IMR-90 (cell line): Measurements from ENCODE around the gene FAM234A. TPM values are rescaled to one million over a fixed set of nuclear protein-coding genes. Genes with fewer than 3 reads are reported as not detected.

Experiments
- ATAC-seq: fragments of 200-7000 bp; cut with Tn5 transposase; 2 replicates; pipeline ENCODE4 v1.9.1; 2020; ENCODE audit warnings: low read depth, mild to moderate bottlenecking, moderate library complexity
- BruUV-seq: library from RNA; stranded (reverse); fragments of 400-500 nt; replicated peaks from 2 replicates; lab custom pipeline; 2021; lab: Mats Ljungman, UMichigan
- CTCF ChIA-PET: fragments of 300-600 bp; formaldehyde crosslinking; extraction: SDS; loops from one replicate; lab custom pipeline; 2021; ENCODE audit warnings: antibody characterized with exemption; lab: Yijun Ruan, JAX
- POLR2A ChIA-PET: fragments of 300-600 bp; sonication (Branson Sonifier 250); formaldehyde crosslinking; loops from one replicate; lab custom pipeline; 2022; ENCODE audit warnings: antibody characterized with exemption; ENCODE audit not compliant: unreplicated experiment; lab: Charles Lee
- DNase-seq: peaks from one replicate; pipeline ENCODE4 v3.0.0; 2013
- H2AFZ ChIP-seq: replicated peaks from 2 replicates; pipeline ENCODE3; 2013; ENCODE audit warnings: low read length, mild to moderate bottlenecking; ENCODE audit not compliant: poor library complexity
- H2AK5ac ChIP-seq: 2 replicates; pipeline ENCODE4 v1.6.1; 2013; ENCODE audit warnings: low read depth, low read length, inconsistent platforms
- H2AK9ac ChIP-seq: replicated peaks from 2 replicates; pipeline ENCODE3; 2013; ENCODE audit warnings: mild to moderate bottlenecking, low read depth, low read length, moderate library complexity; ENCODE audit not compliant: poor library complexity
- H2BK120ac ChIP-seq: 2 replicates; pipeline ENCODE4 v1.6.1; 2013; ENCODE audit warnings: low read depth, low read length, inconsistent platforms
- H2BK15ac ChIP-seq: 3 replicates; pipeline ENCODE4 v1.6.1; 2013; ENCODE audit warnings: low read depth, low read length, inconsistent platforms
- H2BK20ac ChIP-seq: 2 replicates; pipeline ENCODE4 v1.6.1; 2013; ENCODE audit warnings: low read depth, mild to moderate bottlenecking, inconsistent platforms, low read length, moderate library complexity
- H2BK5ac ChIP-seq: 2 replicates; pipeline ENCODE4 v1.6.1; 2013; ENCODE audit warnings: mild to moderate bottlenecking, low read depth, low read length, inconsistent platforms; ENCODE audit not compliant: poor library complexity, severe bottlenecking
- H3K14ac ChIP-seq: replicated peaks from 2 replicates; pipeline ENCODE4 v1.6.1; 2013; ENCODE audit warnings: low read depth, low read length, inconsistent platforms
- H3K18ac ChIP-seq: 2 replicates; pipeline ENCODE4 v1.6.1; 2013; ENCODE audit warnings: low read depth, low read length, control low read depth
- H3K23ac ChIP-seq: 2 replicates; pipeline ENCODE4 v1.6.1; 2013; ENCODE audit warnings: low read depth, low read length, inconsistent platforms
- H3K27ac ChIP-seq: 2 replicates; pipeline ENCODE4 v1.5.1; 2013; ENCODE audit warnings: mild to moderate bottlenecking, control low read depth, low read length; ENCODE audit not compliant: insufficient read depth
- H3K27me3 ChIP-seq: 2 replicates; pipeline ENCODE4 v1.6.1; 2013; ENCODE audit warnings: low read length; ENCODE audit not compliant: control insufficient read depth, insufficient read depth
- H3K36me3 ChIP-seq: 2 replicates; pipeline ENCODE4 v1.6.1; 2013; ENCODE audit warnings: low read length, mixed read lengths; ENCODE audit not compliant: control insufficient read depth, insufficient read depth
- H3K4ac ChIP-seq: 2 replicates; pipeline ENCODE4 v1.6.1; 2013; ENCODE audit warnings: low read depth, low read length, inconsistent platforms
- H3K4me1 ChIP-seq: 2 replicates; pipeline ENCODE4 v1.6.1; 2013; ENCODE audit warnings: low read length, mixed read lengths; ENCODE audit not compliant: control insufficient read depth, insufficient read depth
- H3K4me2 ChIP-seq: 2 replicates; pipeline ENCODE4 v1.6.1; 2013; ENCODE audit warnings: low read depth, mild to moderate bottlenecking, control low read depth, low read length, moderate library complexity
- H3K4me3 ChIP-seq: 2 replicates; pipeline ENCODE4 v1.5.1; 2013; ENCODE audit warnings: low read depth, mild to moderate bottlenecking, control low read depth, low read length, moderate library complexity; ENCODE audit not compliant: insufficient read depth
- H3K56ac ChIP-seq: 2 replicates; pipeline ENCODE4 v1.6.1; 2013; ENCODE audit warnings: low read length, inconsistent platforms; ENCODE audit not compliant: insufficient read depth; ENCODE audit errors: extremely low read depth
- H3K79me1 ChIP-seq, 2 experiments: 2 replicates each; pipeline ENCODE4 v1.6.1; 2013; ENCODE audit warnings: low read length in 2 of 2, inconsistent platforms in 1 of 2, low read depth in 1 of 2
- H3K9ac ChIP-seq: 2 replicates; pipeline ENCODE4 v1.6.1; 2013; ENCODE audit warnings: low read depth, low read length, control low read depth
- H3K9me1 ChIP-seq: 2 replicates; pipeline ENCODE4 v1.6.1; 2013; ENCODE audit warnings: low read length, inconsistent platforms; ENCODE audit not compliant: insufficient read depth
- H3K9me3 ChIP-seq: 2 replicates; pipeline ENCODE4 v1.6.1; 2013; ENCODE audit warnings: low read length; ENCODE audit not compliant: control insufficient read depth, insufficient read depth
- H4K20me1 ChIP-seq: 2 replicates; pipeline ENCODE4 v1.6.1; 2013; ENCODE audit warnings: low read length, inconsistent platforms; ENCODE audit not compliant: insufficient read depth
- H4K5ac ChIP-seq: 2 replicates; pipeline ENCODE4 v1.6.1; 2013; ENCODE audit warnings: mild to moderate bottlenecking, low read depth, low read length, control low read depth
- H4K8ac ChIP-seq, 2 experiments: 2 replicates each; pipeline ENCODE4 v1.6.1; 2013; ENCODE audit warnings: low read depth in 2 of 2, low read length in 2 of 2, control low read depth in 1 of 2, inconsistent platforms in 1 of 2
- H4K91ac ChIP-seq: 2 replicates; pipeline ENCODE4 v1.6.1; 2013; ENCODE audit warnings: low read depth, low read length, inconsistent platforms; ENCODE audit not compliant: insufficient read depth
- BHLHE40 ChIP-seq: fragments of 150-350 bp; IDR thresholded peaks from 2 replicates; pipeline ENCODE4 v1.6.1; 2016; ENCODE audit warnings: mild to moderate bottlenecking, low read depth, low read length
- CEBPB ChIP-seq: IDR thresholded peaks from 2 replicates; pipeline ENCODE4 v1.6.1; 2012; ENCODE audit warnings: low read depth, low read length, improper control_type of control experiment
- CHD1 ChIP-seq: IDR thresholded peaks from 2 replicates; pipeline ENCODE4 v1.6.1; 2012; ENCODE audit warnings: low read depth, low read length, improper control_type of control experiment
- CTCF ChIP-seq: conservative IDR thresholded peaks from 2 replicates; pipeline ENCODE4 v1.5.1; 2012; ENCODE audit warnings: mild to moderate bottlenecking, low read depth, low read length, improper control_type of control experiment
- ELK1 ChIP-seq: fragments of 150-350 bp; IDR thresholded peaks from 2 replicates; pipeline ENCODE4 v1.6.1; 2016; ENCODE audit warnings: low read depth, mild to moderate bottlenecking, low read length, moderate library complexity, borderline replicate concordance
- FOS ChIP-seq: fragments of 150-350 bp; IDR thresholded peaks from 2 replicates; pipeline ENCODE4 v1.6.1; 2016; ENCODE audit warnings: low read depth, low read length
- MAFK ChIP-seq: IDR thresholded peaks from 2 replicates; pipeline ENCODE4 v1.6.1; 2012; ENCODE audit warnings: low read depth, low read length, improper control_type of control experiment
- MAZ ChIP-seq: IDR thresholded peaks from 2 replicates; pipeline ENCODE4 v1.6.1; 2012; ENCODE audit warnings: low read depth, mild to moderate bottlenecking, low read length, improper control_type of control experiment, moderate library complexity, borderline replicate concordance
- MXI1 ChIP-seq: IDR thresholded peaks from 2 replicates; pipeline ENCODE4 v1.6.1; 2012; ENCODE audit warnings: low read depth, mild to moderate bottlenecking, low read length, moderate library complexity, borderline replicate concordance
- NFE2L2 ChIP-seq: fragments of 150-350 bp; IDR thresholded peaks from 2 replicates; pipeline ENCODE4 v1.6.1; 2016; ENCODE audit warnings: low read depth, mild to moderate bottlenecking, low read length
- POLR2A ChIP-seq: IDR thresholded peaks from 2 replicates; pipeline ENCODE4 v1.6.1; 2012; ENCODE audit warnings: mild to moderate bottlenecking, low read depth, low read length
- RAD21 ChIP-seq: IDR thresholded peaks from 2 replicates; pipeline ENCODE4 v1.6.1; 2012; ENCODE audit warnings: low read length, improper control_type of control experiment
- RCOR1 ChIP-seq: IDR thresholded peaks from 2 replicates; pipeline ENCODE4 v1.6.1; 2012; ENCODE audit warnings: mild to moderate bottlenecking, low read length, improper control_type of control experiment; ENCODE audit not compliant: insufficient replicate concordance
- RFX5 ChIP-seq: IDR thresholded peaks from 2 replicates; pipeline ENCODE4 v1.8.0; 2012; ENCODE audit warnings: low read depth, mild to moderate bottlenecking, low read length, moderate library complexity
- SMC3 ChIP-seq: fragments of 150-350 bp; IDR thresholded peaks from 2 replicates; pipeline ENCODE4 v1.6.1; 2016; ENCODE audit warnings: low read depth, mild to moderate bottlenecking, antibody characterized with exemption, low read length, moderate library complexity
- USF2 ChIP-seq: fragments of 150-350 bp; IDR thresholded peaks from 2 replicates; pipeline ENCODE4 v1.6.1; 2017; ENCODE audit warnings: mild to moderate bottlenecking, antibody characterized with exemption, low read length, low read depth
- WGBS, 2 experiments: methylation state at CpG; one replicate each; pipeline versions ENCODE4 v1.1.5 to v1.1.7; 2013; ENCODE audit warnings: missing lambda C conversion rate in 2 of 2; ENCODE audit not compliant: insufficient read length in 1 of 2; ENCODE audit errors: extremely low coverage in 2 of 2; 5-methylcytosine and 5-hydroxymethylcytosine counted together
- dilution Hi-C: fragments of 300-500 bp; cut with HindIII; formaldehyde crosslinking; loops from one replicate; pipeline ENCODE4 v1.14.3; 2018; ENCODE audit warnings: low sequenced_read_pairs; ENCODE audit not compliant: unreplicated experiment
- in situ Hi-C: fragments of 300-500 bp; cut with MboI; formaldehyde crosslinking; loops from 3 replicates; pipeline ENCODE4 v1.14.3; 2019; ENCODE audit warnings: low sequenced_read_pairs, inconsistent platforms, mixed read lengths
- intact Hi-C: fragments of 100-400 bp; cut with micrococcal nuclease; formaldehyde crosslinking; loops from 2 replicates; pipeline ENCODE4 v1.10.0; 2022
- polyA plus RNA-seq, 3 experiments: library from polyadenylated mRNA; depleted of rRNA; stranded (reverse); fragments of >200 nt; gene quantifications; 2 replicates each; pipeline ENCODE4 v1.2.3, GENCODE V29; 2012; ENCODE audit warnings: low replicate concordance in 1 of 3
- total RNA-seq: library from RNA; depleted of rRNA; stranded (reverse); fragments of >200 nt; gene quantifications from 2 replicates; pipeline ENCODE4 v1.2.3, GENCODE V29; 2012

Gene FAM234A
- total and polyA plus RNA-seq, 2 of the 4 experiments (the other 2 are of a cell fraction): 30.3 to 64.2 TPM

GRCh38 chr16:261031-261691, 26.5 kb downstream of the FAM234A start:
- DNase-seq (no peak), ATAC-seq (no peak)
- H3K36me3 ChIP-seq: peaks cover 38% of the 10 kb centered on the region
- no peak overlapping the region for H2AFZ ChIP-seq
- H3K23ac ChIP-seq: no peak overlapping the region
- no peaks in the 10 kb centered on the region for H3K79me1 ChIP-seq
- H4K5ac ChIP-seq: no peak overlapping the region
- no peak overlapping the region for H4K91ac ChIP-seq
- H2BK5ac ChIP-seq: no peak overlapping the region
- intact Hi-C loops: no loop called here
- H2AK9ac ChIP-seq: no peak overlapping the region
- no peak overlapping the region for H3K9ac ChIP-seq
- H3K18ac ChIP-seq: no peak overlapping the region
- no peak overlapping the region for H3K56ac ChIP-seq
- no peak overlapping the region for H3K27ac ChIP-seq
- no peak overlapping the region for H2BK20ac ChIP-seq
- H3K9me1 ChIP-seq: no peaks in the 10 kb centered on the region
- H3K9me3 ChIP-seq: no peaks in the 10 kb centered on the region
- no peaks in the 10 kb centered on the region for H4K20me1 ChIP-seq
- POLR2A ChIA-PET: no interaction called here
- CTCF ChIA-PET: no interaction called here
- no peak overlapping the region for H2AK5ac ChIP-seq
- no peak overlapping the region for H3K4me3 ChIP-seq
- 82% methylated on average over 18 of the region's 28 CpGs; no CpG with 5 or more reads in 1 of the 2 experiments for WGBS, 2 experiments
- H3K4me1 ChIP-seq: no peaks in the 10 kb centered on the region
- no peak overlapping the region for H2BK120ac ChIP-seq
- no peak for TF ChIP-seq SMC3
- no peak for TF ChIP-seq CHD1
- no peak for TF ChIP-seq NFE2L2
- TF ChIP-seq MXI1: no peak
- TF ChIP-seq POLR2A: no peak
- no peak for TF ChIP-seq RAD21
- no peak for TF ChIP-seq USF2
- no peak for TF ChIP-seq CEBPB
- no peak for TF ChIP-seq BHLHE40
- no peak for TF ChIP-seq CTCF
- TF ChIP-seq RFX5: no peak
- TF ChIP-seq ELK1: no peak
- TF ChIP-seq RCOR1: no peak
- TF ChIP-seq MAFK: no peak
- TF ChIP-seq FOS: no peak
- TF ChIP-seq MAZ: no peak
- H3K4ac ChIP-seq: no peak overlapping the region
- dilution Hi-C loops: no loop called here
- no TSS peak for BruUV-seq
- no peaks in the 10 kb centered on the region for H3K27me3 ChIP-seq
- H3K4me2 ChIP-seq: no peak overlapping the region
- in situ Hi-C loops: no loop called here
- no peak overlapping the region for H4K8ac ChIP-seq
- no peak overlapping the region for H3K14ac ChIP-seq
- no peak overlapping the region for H2BK15ac ChIP-seq
